Lung (tissue), 12 donors: ENCODE measurements around the gene POU6F2. TPM values are rescaled to one million over a fixed set of nuclear protein-coding genes. Genes with fewer than 3 reads are reported as not detected.

ENCODE experiments used
- ATAC-seq: fragments of 200-7000 bp; cut with Tn5 transposase; one replicate; pipeline ENCODE4 v1.9.1; 2020; ENCODE audit warnings: moderate number of reproducible peaks; ENCODE audit not compliant: insufficient read depth, low FRiP score
- DNase-seq, 3 donors: peaks; one replicate each; pipeline ENCODE4 v3.0.0-alpha.2; 2013 to 2017
- H3K27ac ChIP-seq, 2 donors: one replicate each; pipeline ENCODE4 v1.5.1; 2013; ENCODE audit warnings: mild to moderate bottlenecking in 2 of 2, moderate library complexity in 2 of 2, control low read depth in 1 of 2, inconsistent platforms in 1 of 2, low read depth in 1 of 2, low read length in 1 of 2
- H3K27me3 ChIP-seq, 3 donors: one replicate each; pipeline ENCODE4 v1.5.1; 2013; ENCODE audit warnings: low read length in 2 of 3; ENCODE audit not compliant: control insufficient read depth in 3 of 3, insufficient read depth in 3 of 3
- H3K36me3 ChIP-seq, 4 donors: one replicate each; pipeline ENCODE4 v1.5.1; 2013; ENCODE audit warnings: low read length in 4 of 4, mild to moderate bottlenecking in 1 of 4, moderate library complexity in 1 of 4; ENCODE audit not compliant: control insufficient read depth in 4 of 4, insufficient read depth in 4 of 4
- H3K4me1 ChIP-seq, 5 donors: one replicate each; pipeline ENCODE4 v1.5.1; 2013; ENCODE audit warnings: low read length in 5 of 5, mild to moderate bottlenecking in 2 of 5, moderate library complexity in 1 of 5; ENCODE audit not compliant: control insufficient read depth in 5 of 5, insufficient read depth in 5 of 5
- H3K4me3 ChIP-seq: one replicate; pipeline ENCODE4 v1.5.1; 2013; ENCODE audit warnings: mild to moderate bottlenecking, control low read depth, moderate library complexity
- H3K9ac ChIP-seq, 2 donors: one replicate each; pipeline ENCODE4 v1.5.1; 2013; ENCODE audit warnings: low read length in 2 of 2, control low read depth in 1 of 2; ENCODE audit not compliant: insufficient read depth in 1 of 2
- H3K9me3 ChIP-seq, 4 donors: one replicate each; pipeline ENCODE4 v1.5.1; 2013; ENCODE audit warnings: low read length in 3 of 4, mild to moderate bottlenecking in 1 of 4, moderate library complexity in 1 of 4; ENCODE audit not compliant: control insufficient read depth in 4 of 4, insufficient read depth in 3 of 4
- WGBS, 2 donors: extraction: QIAGEN DNeasy Blood & Tissue Kit; methylation state at CpG; one replicate each; pipeline ENCODE4 v1.1.7; 2013; 5-methylcytosine and 5-hydroxymethylcytosine counted together
- polyA plus RNA-seq, 2 donors: library from polyadenylated mRNA; stranded (reverse); fragments of 200-250 nt; gene quantifications; one replicate each; pipeline ENCODE4 v1.2.1, GENCODE V29; 2013
- total RNA-seq, 2 donors: library from RNA; depleted of rRNA in 1 of 2; stranded (reverse); fragments of >200 nt in 1 of 2; gene quantifications; one replicate each; pipeline ENCODE4 v1.2.1, GENCODE V29; 2014 to 2021
- TF ChIP-seq, protein P1 (sequence below): IDR thresholded peaks from 2 replicates; pipeline ENCODE4 v1.5.1; 2012; ENCODE audit warnings: mild to moderate bottlenecking; ENCODE audit errors: control extremely low read depth, extremely low read depth
- donor health status: control.
- donor health status: control.
- donor health status: Bipolar disorder and iron deficiency.
- donor health status: healthy.
- donor health status: DM: yes; HTN: yes; CAD: no.

The POU6F2 gene
- total and polyA plus RNA-seq, 4 donors, result 0.08 to 0.18 TPM; not detected in 2

DNA sequence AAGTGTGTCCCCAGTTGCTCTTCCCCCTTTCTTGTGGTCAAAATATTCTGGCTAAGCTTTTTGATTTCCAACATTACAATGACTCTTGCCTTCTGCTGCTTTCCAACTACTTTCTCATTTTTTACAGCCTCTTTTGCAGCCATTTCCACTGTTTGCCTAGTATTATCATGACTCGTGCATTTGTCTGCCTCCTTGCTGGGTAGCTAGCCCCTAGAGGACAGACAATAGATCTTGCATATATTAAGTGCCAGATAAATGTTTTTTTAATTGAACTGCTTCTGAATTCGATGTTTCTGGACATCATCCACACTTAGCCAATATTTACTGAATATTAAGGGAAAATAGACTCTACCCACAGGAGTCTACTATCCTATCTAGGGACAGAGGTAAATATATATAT is 124.5 kb downstream of the POU6F2 start:
- Histone ChIP-seq H3K4me1 (no peaks in the 10 kb centered on the region), H3K9ac (no peak overlapping the region), H3K9me3 (no peaks in the 10 kb centered on the region), H3K36me3 (no peaks in the 10 kb centered on the region), H3K27ac (no peak overlapping the region), H3K4me3 (no peak overlapping the region), H3K27me3 (no peaks in the 10 kb centered on the region)
- 60 to 81% methylated on average over 2 of the region's 2 CpGs for WGBS, 2 donors
- ATAC-seq (no peak), DNase-seq (no peak)
- TF ChIP-seq, protein P1, sequence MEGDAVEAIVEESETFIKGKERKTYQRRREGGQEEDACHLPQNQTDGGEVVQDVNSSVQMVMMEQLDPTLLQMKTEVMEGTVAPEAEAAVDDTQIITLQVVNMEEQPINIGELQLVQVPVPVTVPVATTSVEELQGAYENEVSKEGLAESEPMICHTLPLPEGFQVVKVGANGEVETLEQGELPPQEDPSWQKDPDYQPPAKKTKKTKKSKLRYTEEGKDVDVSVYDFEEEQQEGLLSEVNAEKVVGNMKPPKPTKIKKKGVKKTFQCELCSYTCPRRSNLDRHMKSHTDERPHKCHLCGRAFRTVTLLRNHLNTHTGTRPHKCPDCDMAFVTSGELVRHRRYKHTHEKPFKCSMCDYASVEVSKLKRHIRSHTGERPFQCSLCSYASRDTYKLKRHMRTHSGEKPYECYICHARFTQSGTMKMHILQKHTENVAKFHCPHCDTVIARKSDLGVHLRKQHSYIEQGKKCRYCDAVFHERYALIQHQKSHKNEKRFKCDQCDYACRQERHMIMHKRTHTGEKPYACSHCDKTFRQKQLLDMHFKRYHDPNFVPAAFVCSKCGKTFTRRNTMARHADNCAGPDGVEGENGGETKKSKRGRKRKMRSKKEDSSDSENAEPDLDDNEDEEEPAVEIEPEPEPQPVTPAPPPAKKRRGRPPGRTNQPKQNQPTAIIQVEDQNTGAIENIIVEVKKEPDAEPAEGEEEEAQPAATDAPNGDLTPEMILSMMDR, result no peak

DNA sequence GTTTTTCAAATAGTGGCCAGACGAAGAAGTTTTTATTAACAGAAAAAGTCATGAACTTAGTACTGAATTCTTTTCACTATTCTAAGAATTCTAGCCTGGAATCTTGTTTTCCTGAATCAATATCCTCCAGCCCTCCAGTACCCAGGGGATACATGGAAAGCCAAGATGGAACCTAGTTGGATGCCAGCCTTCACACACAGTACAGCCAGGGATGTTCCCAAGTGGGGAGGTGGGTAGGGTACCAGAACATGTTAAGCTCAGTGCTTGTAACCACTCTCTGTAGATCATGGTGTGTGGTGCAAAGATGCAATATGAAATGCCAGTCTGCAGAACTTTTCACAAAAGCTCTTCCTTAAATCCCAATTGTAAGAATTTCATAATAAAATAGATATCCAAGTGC is 128.0 kb downstream of the POU6F2 start:
- no peak for DNase-seq
- 83 to 89% methylated on average over 1 of the region's 1 CpG for WGBS, 2 donors
- TF ChIP-seq, protein P1, result no peak
- H3K4me3 ChIP-seq, result no peak overlapping the region
- H3K9me3 ChIP-seq, result no peaks in the 10 kb centered on the region
- H3K9ac ChIP-seq, result no peak overlapping the region
- H3K36me3 ChIP-seq, result no peaks in the 10 kb centered on the region
- H3K4me1 ChIP-seq, result no peaks in the 10 kb centered on the region
- no peak for ATAC-seq
- H3K27ac ChIP-seq, result no peak overlapping the region
- no peaks in the 10 kb centered on the region for H3K27me3 ChIP-seq

DNA sequence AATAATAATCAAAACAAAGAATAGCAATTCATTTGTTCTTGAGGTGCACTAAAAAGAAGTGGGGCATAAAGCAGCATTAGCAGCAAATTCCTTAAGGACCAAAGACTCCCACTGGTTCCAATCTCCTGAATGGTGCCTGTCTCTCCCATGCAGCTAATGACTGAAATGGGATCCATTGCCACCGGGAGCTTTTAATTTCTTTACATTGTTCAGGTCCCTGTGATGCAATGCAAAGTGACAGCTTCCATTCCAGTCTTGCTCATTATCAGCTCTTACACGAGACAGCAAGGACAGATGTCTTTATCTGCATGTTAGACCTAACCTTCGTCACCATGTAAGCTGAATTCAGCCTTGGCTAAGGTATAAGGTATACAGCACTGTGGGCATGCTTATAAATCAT is 148.1 kb downstream of the POU6F2 start:
- WGBS, 2 donors, result 72 to 84% methylated on average over 3 of the region's 3 CpGs
- ATAC-seq, result no peak
- TF ChIP-seq, protein P1, result no peak

DNA sequence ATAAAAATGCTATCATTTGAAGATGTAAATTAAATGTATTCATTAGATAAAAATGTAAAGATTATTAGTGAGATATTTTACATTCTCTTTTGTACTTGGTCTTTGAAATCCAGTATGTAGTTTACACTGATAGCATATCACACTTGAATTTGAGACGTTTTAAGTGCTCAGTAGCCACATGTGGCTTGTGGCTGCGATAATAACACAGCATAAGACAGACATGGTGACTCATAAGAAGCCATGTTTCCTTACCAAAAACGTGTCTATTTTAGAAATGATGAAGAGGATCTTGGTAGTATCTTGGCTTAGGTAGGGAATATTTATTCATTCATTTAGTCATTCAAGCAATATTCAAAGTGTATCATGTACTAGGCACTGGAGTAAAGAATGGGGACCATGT is 149.3 kb downstream of the POU6F2 start:
- H3K27me3 ChIP-seq, result no peaks in the 10 kb centered on the region
- no peak overlapping the region for H3K4me3 ChIP-seq
- no peaks in the 10 kb centered on the region for H3K36me3 ChIP-seq
- ATAC-seq (no peak), DNase-seq (no peak)
- WGBS, 2 donors, result 56 to 69% methylated on average over 3 of the region's 3 CpGs
- no peak overlapping the region for H3K9ac ChIP-seq
- no peak overlapping the region for H3K27ac ChIP-seq
- TF ChIP-seq, protein P1, result no peak
- peaks cover 0 to 4% (median 0%) of the 10 kb centered on the region in 5 donors for H3K4me1 ChIP-seq
- no peaks in the 10 kb centered on the region for H3K9me3 ChIP-seq

More for the DNA sequence above, 148.1 kb downstream of the POU6F2 start:
- H3K4me1 ChIP-seq, result peaks cover 0 to 2% (median 0%) of the 10 kb centered on the region in 5 donors
- no peaks in the 10 kb centered on the region for H3K27me3 ChIP-seq
- no peak overlapping the region for H3K9ac ChIP-seq
- no peaks in the 10 kb centered on the region for H3K9me3 ChIP-seq
- no peak overlapping the region for H3K27ac ChIP-seq
- DNase-seq, result no peak
- H3K36me3 ChIP-seq, result no peaks in the 10 kb centered on the region
- H3K4me3 ChIP-seq, result no peak overlapping the region
